Mucosa of descending colon (tissue), 3 donors: ENCODE data around the gene TRAM2. TPM values are rescaled to one million over a fixed set of nuclear protein-coding genes. Genes with fewer than 3 reads are reported as not detected.
A peak's percentile ranks its signal among the peaks of the same experiment; 100 is the strongest.

ENCODE experiments used
- ATAC-seq: fragments of 200-7000 bp; cut with Tn5 transposase; one replicate; pipeline ENCODE4 v1.9.1; 2020; ENCODE audit warnings: mild to moderate bottlenecking, moderate library complexity
- DNase-seq, 3 donors: peaks; one replicate each; pipeline ENCODE4 v3.0.0-alpha.2; 2020
- H3K36me3 ChIP-seq: fragments of 200-600 bp; one replicate; pipeline ENCODE4 v1.8.0; 2021; ENCODE audit warnings: low read depth, mild to moderate bottlenecking
- H3K4me1 ChIP-seq: fragments of 200-600 bp; one replicate; pipeline ENCODE4 v1.8.0; 2021; ENCODE audit warnings: low read depth, mild to moderate bottlenecking
- H3K4me3 ChIP-seq: fragments of 200-600 bp; one replicate; pipeline ENCODE4 v1.8.0; 2021; ENCODE audit warnings: mild to moderate bottlenecking
- H3K9me3 ChIP-seq: fragments of 200-600 bp; one replicate; pipeline ENCODE4 v1.8.0; 2021; ENCODE audit warnings: mild to moderate bottlenecking
- intact Hi-C, 2 donors: fragments of 100-400 bp; cut with DNase I in 1 of 2; cut with micrococcal nuclease in 1 of 2; formaldehyde crosslinking; loops; one replicate each; pipeline versions ENCODE4 v1.11.0 to v1.11.1; 2022; cut with DNase I, micrococcal nuclease
- total RNA-seq, 3 donors: library from RNA; stranded (reverse); fragmentation: NEBNext Ultra II Directional in 2 of 3; extraction: Animal tissue kit (Norgen Biotek cat#: 25700) in 2 of 3; gene quantifications; one replicate each; pipeline versions ENCODE4 v1.2.1 to v1.2.4, GENCODE V29; 2021 to 2023
- TF ChIP-seq, protein P1 (sequence below): fragments of 200-600 bp; IDR thresholded peaks from one replicate; pipeline ENCODE4 v1.8.0; 2022; ENCODE audit warnings: antibody characterized with exemption, mild to moderate bottlenecking
- donor health status: DM: no; HTN: no; CAD: no; lungs with moderate emphysema.
- donor health status: DM: no; HTN: no; CAD: no.
- donor health status: DM: no; HTN: yes; CAD: no.

Gene TRAM2
- total RNA-seq, 3 donors from 2014 or later = 20.3 to 25.0 (median 24.1) TPM

DNA sequence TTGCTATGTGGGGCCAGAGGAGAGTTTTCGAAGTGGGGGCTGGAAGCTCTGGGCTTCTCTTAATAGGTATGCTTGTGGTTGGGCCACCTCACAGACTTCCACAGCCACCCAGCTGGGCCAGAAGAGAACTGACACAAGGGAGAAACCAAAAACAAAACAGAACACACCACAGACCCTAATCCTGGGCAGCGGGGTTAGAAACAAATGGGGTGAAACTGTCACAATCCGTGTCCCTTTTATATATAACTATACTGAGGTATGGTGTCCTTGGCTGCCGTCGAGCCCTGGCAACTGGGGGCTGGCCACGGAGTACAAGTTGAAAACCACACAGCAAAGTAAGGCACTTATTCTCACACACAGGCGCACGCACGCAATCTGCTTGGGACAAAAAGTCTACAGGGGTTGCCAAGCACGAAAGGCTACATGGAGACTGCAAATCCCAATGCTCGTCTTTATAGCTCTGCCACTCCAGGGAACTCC, 78.3 kb downstream of the TRAM2 start:
- Histone ChIP-seq H3K9me3 (no peaks in the 10 kb centered on the region), H3K36me3 (no peaks in the 10 kb centered on the region), H3K4me1 (peaks cover 7% of the 10 kb centered on the region), H3K4me3 (no peak overlapping the region)
- TF ChIP-seq, protein P1, sequence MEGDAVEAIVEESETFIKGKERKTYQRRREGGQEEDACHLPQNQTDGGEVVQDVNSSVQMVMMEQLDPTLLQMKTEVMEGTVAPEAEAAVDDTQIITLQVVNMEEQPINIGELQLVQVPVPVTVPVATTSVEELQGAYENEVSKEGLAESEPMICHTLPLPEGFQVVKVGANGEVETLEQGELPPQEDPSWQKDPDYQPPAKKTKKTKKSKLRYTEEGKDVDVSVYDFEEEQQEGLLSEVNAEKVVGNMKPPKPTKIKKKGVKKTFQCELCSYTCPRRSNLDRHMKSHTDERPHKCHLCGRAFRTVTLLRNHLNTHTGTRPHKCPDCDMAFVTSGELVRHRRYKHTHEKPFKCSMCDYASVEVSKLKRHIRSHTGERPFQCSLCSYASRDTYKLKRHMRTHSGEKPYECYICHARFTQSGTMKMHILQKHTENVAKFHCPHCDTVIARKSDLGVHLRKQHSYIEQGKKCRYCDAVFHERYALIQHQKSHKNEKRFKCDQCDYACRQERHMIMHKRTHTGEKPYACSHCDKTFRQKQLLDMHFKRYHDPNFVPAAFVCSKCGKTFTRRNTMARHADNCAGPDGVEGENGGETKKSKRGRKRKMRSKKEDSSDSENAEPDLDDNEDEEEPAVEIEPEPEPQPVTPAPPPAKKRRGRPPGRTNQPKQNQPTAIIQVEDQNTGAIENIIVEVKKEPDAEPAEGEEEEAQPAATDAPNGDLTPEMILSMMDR = no peak
- peak; percentile 47 for ATAC-seq
- intact Hi-C loops = no loop called here
- DNase-seq = no peak

DNA sequence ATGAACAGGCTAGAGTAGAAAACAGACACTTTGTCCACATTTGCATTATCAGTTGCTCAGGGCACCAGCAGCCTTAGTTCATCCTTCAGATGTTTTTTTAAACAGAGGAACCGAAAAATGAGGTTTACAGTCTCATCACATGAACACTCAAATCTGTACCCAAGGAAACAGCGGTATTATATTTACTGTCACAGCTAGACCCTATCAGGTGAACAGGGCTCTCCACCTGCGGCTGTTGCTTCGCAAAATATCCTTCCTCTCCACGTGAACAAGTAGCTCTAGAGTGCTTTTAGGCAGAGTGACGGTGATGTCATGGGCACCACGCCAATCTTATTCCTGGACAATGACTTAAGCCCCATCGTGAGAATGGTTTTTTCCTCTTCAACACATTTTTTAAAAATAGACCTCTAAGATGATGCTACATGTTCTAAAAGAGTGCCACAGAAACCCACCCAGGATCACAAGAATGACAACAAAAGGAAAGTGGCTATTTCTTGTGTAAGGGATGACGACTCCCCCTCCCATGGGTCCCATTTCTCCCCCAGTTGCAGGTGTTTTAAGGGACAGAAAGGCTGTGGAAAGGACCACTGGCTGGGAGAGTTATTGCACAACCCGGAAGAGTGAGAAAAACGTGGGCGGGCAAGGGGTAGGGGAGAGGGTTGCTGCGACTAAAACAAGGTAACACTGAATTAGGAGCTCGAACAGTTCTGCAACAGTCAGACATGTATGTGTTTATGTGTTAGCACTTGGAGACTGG, 79.0 kb downstream of the TRAM2 start:
- intact Hi-C loops = no loop called here
- TF ChIP-seq, protein P1 = no peak
- Histone ChIP-seq H3K4me1 (no peaks in the 10 kb centered on the region), H3K9me3 (no peaks in the 10 kb centered on the region), H3K36me3 (no peaks in the 10 kb centered on the region), H3K4me3 (no peak overlapping the region)
- ATAC-seq = peak; percentile 61
- no peak for DNase-seq

DNA sequence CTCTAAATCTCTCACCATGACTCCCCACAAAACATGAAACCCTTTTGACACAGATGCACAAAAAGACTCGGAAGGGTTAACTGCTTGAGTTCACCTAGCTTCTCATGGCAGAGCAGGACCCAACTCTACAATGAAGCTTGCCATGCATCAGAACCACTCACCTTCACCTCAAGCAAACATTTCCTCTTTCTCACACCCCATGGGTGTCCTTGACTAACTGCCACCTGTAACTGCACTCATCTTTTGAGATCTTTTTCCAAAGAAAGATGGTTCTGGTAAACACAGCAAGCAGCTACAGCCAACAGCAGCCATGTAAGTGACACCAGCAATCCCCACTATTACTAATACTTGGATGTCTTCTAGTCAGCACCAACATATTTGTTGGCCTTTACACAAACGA, 80.2 kb downstream of the TRAM2 start:
- TF ChIP-seq, protein P1 = no peak
- Histone ChIP-seq H3K36me3 (no peaks in the 10 kb centered on the region), H3K4me1 (no peaks in the 10 kb centered on the region), H3K9me3 (no peaks in the 10 kb centered on the region), H3K4me3 (no peak overlapping the region)
- ATAC-seq = no peak
- DNase-seq = no peak
- intact Hi-C loops = no loop called here

DNA sequence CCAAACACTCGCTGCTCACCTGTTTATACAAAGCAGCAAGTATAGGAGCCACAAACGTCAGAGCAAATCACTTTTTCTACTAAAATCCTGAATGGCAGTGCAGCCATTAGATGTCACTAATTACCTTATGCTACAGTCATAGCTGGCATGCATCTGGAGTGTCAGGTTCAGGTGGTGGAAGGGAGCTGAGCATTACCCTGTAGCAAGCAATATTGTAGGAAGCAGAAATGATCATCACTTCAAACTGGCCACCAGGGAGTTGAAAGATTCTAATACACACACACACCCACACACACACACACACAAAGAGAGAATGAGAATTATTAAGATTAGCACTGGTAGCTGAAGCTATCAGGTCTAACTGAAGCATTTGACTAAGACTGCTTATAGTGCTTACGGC, 80.9 kb downstream of the TRAM2 start:
- ATAC-seq (no peak), DNase-seq (no peak)
- intact Hi-C loops = no loop called here
- Histone ChIP-seq H3K4me1 (no peaks in the 10 kb centered on the region), H3K36me3 (no peaks in the 10 kb centered on the region), H3K9me3 (no peaks in the 10 kb centered on the region), H3K4me3 (no peak overlapping the region)
- TF ChIP-seq, protein P1 = no peak

DNA sequence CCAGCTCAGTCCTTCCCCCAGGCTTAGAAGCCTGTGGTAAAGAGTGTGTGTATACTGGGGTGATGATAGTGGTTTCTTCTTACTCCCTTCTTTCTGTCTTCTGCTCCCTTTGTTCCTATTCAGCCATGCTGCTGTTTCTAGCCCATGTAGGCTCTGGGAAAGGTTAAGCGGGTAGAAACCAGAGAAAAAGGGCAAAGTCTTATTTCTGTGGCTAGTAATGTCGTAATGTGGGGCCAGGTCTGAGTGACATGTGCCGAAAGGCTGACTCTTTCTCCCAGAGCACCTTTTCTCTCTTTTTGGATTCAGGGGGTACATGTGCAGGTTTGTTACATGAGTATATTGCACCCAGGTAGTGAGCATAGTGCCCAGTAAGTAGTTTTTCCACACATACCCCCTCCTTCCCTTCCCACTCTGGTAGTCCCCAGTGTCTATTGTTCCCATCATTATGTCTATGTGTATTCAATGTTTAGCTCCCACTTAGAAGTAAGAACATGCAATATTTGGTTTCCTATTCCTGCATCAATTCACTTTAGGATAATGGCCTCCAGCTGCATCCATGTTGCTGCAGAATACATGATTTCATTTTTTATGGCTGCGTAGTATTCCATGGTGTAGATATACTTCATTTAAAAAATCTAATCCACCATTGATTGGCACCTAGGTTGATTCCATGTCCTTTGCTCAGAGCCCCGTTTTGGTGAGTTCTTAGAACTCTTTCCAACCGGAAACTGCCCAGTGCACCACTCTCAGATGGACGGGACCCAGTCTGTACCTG, 82.4 kb downstream of the TRAM2 start:
- intact Hi-C loops = no loop called here
- Histone ChIP-seq H3K36me3 (no peaks in the 10 kb centered on the region), H3K4me1 (no peaks in the 10 kb centered on the region), H3K4me3 (no peak overlapping the region), H3K9me3 (no peaks in the 10 kb centered on the region)
- ATAC-seq (no peak), DNase-seq (no peak)
- TF ChIP-seq, protein P1 = no peak
